CD14-positive monocyte (primary cell): ENCODE results near the gene BEND7. TPM values are rescaled to one million over a fixed set of nuclear protein-coding genes. Genes with fewer than 3 reads are reported as not detected.

Experiments
- DNase-seq, 3 donors: peaks; one replicate each; pipeline ENCODE4 v3.0.0-alpha.2; 2011 to 2022
- H2AFZ ChIP-seq: 2 replicates; pipeline ENCODE4 v1.6.0; 2012; ENCODE audit warnings: mild to moderate bottlenecking, low read depth, low read length, inconsistent platforms; ENCODE audit not compliant: insufficient read depth, poor library complexity, severe bottlenecking
- H3K27ac ChIP-seq, 2 donors: 1 replicate in 1 of 2; 2 replicates in 1 of 2; pipeline ENCODE4 v1.5.1; 2012 to 2013; ENCODE audit warnings: low read length in 2 of 2, control low read depth in 1 of 2, inconsistent platforms in 1 of 2, low read depth in 1 of 2, mild to moderate bottlenecking in 1 of 2
- H3K27me3 ChIP-seq, 2 donors: one replicate each; pipeline versions ENCODE4 v1.6.0 to v1.6.1; 2011 to 2013; ENCODE audit warnings: low read length in 2 of 2; ENCODE audit not compliant: control insufficient read depth in 2 of 2, insufficient read depth in 2 of 2
- H3K36me3 ChIP-seq, 2 donors: replicated peaks in 1 of 2; 1 replicate in 1 of 2; 2 replicates in 1 of 2; pipeline versions ENCODE4 v1.5.1 to v1.6.1; 2012 to 2013; ENCODE audit warnings: low read length in 2 of 2, control low read depth in 1 of 2, inconsistent platforms in 1 of 2, mild to moderate bottlenecking in 1 of 2; ENCODE audit not compliant: insufficient read depth in 2 of 2, control insufficient read depth in 1 of 2
- H3K4me1 ChIP-seq, 2 donors: 1 replicate in 1 of 2; 2 replicates in 1 of 2; pipeline versions ENCODE4 v1.5.1 to v1.6.1; 2012 to 2013; ENCODE audit warnings: low read length in 2 of 2, control low read depth in 1 of 2, inconsistent platforms in 1 of 2, mild to moderate bottlenecking in 1 of 2, moderate library complexity in 1 of 2; ENCODE audit not compliant: insufficient read depth in 2 of 2, control insufficient read depth in 1 of 2
- H3K4me2 ChIP-seq: replicated peaks from 2 replicates; pipeline ENCODE3; 2012; ENCODE audit warnings: low read length, moderate library complexity, mild to moderate bottlenecking; ENCODE audit not compliant: poor library complexity, severe bottlenecking; ENCODE audit errors: extremely low read depth
- H3K4me3 ChIP-seq, 3 experiments: fragments of 200-600 bp in 1 of 3; sonication (generic) in 1 of 3; replicated peaks in 1 of 3; 1 replicate in 2 of 3; 2 replicates in 1 of 3; pipeline ENCODE4 v1.5.1; 2011 to 2013; ENCODE audit warnings: low read length in 3 of 3, mild to moderate bottlenecking in 3 of 3, control low read depth in 2 of 3, low read depth in 2 of 3, inconsistent platforms in 1 of 3, moderate library complexity in 1 of 3
- H3K79me2 ChIP-seq: 2 replicates; pipeline ENCODE4 v1.6.0; 2012; ENCODE audit warnings: mild to moderate bottlenecking, control low read depth, inconsistent platforms, low read length, moderate library complexity; ENCODE audit not compliant: insufficient read depth
- H3K9ac ChIP-seq: 2 replicates; pipeline ENCODE4 v1.6.0; 2017; ENCODE audit warnings: low read length, mild to moderate bottlenecking; ENCODE audit not compliant: insufficient read depth, poor library complexity, severe bottlenecking
- H3K9me3 ChIP-seq, 2 donors: replicated peaks in 1 of 2; 1 replicate in 1 of 2; 2 replicates in 1 of 2; pipeline versions ENCODE4 v1.5.1 to v1.6.1; 2012 to 2013; ENCODE audit warnings: low read length in 2 of 2, control low read depth in 1 of 2; ENCODE audit not compliant: control insufficient read depth in 1 of 2, insufficient read depth in 1 of 2
- H4K20me1 ChIP-seq: 2 replicates; pipeline ENCODE4 v1.6.0; 2012; ENCODE audit warnings: mild to moderate bottlenecking, low read length, control low read depth, moderate library complexity; ENCODE audit not compliant: insufficient read depth
- H3K27ac Mint-ChIP-seq, 7 donors: one replicate each; pipeline ENCODE4 v1.8.0; 2020; ENCODE audit warnings: mild to moderate bottlenecking in 7 of 7, mixed read lengths in 7 of 7, moderate library complexity in 6 of 7, inconsistent platforms in 2 of 7
- H3K27me3 Mint-ChIP-seq, 3 donors: one replicate each; pipeline ENCODE4 v1.8.0; 2021 to 2022; ENCODE audit warnings: low read depth in 3 of 3, mild to moderate bottlenecking in 3 of 3, mixed read lengths in 3 of 3, moderate library complexity in 3 of 3, inconsistent platforms in 1 of 3
- H3K36me3 Mint-ChIP-seq, 2 donors: one replicate each; pipeline ENCODE4 v1.8.0; 2020; ENCODE audit warnings: mixed read lengths in 2 of 2, inconsistent platforms in 1 of 2, mild to moderate bottlenecking in 1 of 2
- H3K4me1 Mint-ChIP-seq: one replicate; pipeline ENCODE4 v1.8.0; 2020; ENCODE audit warnings: mild to moderate bottlenecking, mixed read lengths
- H3K4me3 Mint-ChIP-seq, 2 donors: one replicate each; pipeline ENCODE4 v1.8.0; 2020; ENCODE audit warnings: mild to moderate bottlenecking in 2 of 2, mixed read lengths in 2 of 2, moderate library complexity in 1 of 2
- H3K9me3 Mint-ChIP-seq, 7 donors: one replicate each; pipeline ENCODE4 v1.8.0; 2020 to 2022; ENCODE audit warnings: mixed read lengths in 7 of 7, mild to moderate bottlenecking in 6 of 7, moderate library complexity in 6 of 7, inconsistent platforms in 2 of 7
- WGBS: methylation state at CpG from one replicate; pipeline ENCODE4 v1.1.5; 2013; ENCODE audit warnings: missing lambda C conversion rate; ENCODE audit not compliant: insufficient coverage; 5-methylcytosine and 5-hydroxymethylcytosine counted together
- intact Hi-C, 2 donors: fragments of 100-400 bp; cut with micrococcal nuclease; formaldehyde crosslinking; loops; one replicate each; pipeline versions ENCODE4 v1.15.0 to v1.15.1; 2023
- polyA plus RNA-seq, 3 donors: library from polyadenylated mRNA; depleted of rRNA in 1 of 3; unstranded in 2 of 3; stranded (reverse) in 1 of 3; fragments of 300-500 nt in 2 of 3; fragments of >200 nt in 1 of 3; fragmentation: Illumina TruSeq in 2 of 3; gene quantifications; 1 replicate in 2 of 3; 2 replicates in 1 of 3; pipeline ENCODE4 v1.2.3, GENCODE V29; 2012 to 2021
- small RNA-seq: library from RNA; depleted of rRNA; stranded (forward); fragments of <200 nt; gene quantifications from one replicate; pipeline ENCODE3, GENCODE V24; 2012; ENCODE audit warnings: low read depth; ENCODE audit not compliant: insufficient read length
- TF ChIP-seq, protein P1 (sequence below): fragments of 200-600 bp; IDR thresholded peaks from one replicate; pipeline ENCODE4 v1.8.0; 2022; ENCODE audit warnings: antibody characterized with exemption, mild to moderate bottlenecking

The BEND7 gene
- polyA plus RNA-seq, 3 donors = 0.65 TPM; not detected in 2

DNA sequence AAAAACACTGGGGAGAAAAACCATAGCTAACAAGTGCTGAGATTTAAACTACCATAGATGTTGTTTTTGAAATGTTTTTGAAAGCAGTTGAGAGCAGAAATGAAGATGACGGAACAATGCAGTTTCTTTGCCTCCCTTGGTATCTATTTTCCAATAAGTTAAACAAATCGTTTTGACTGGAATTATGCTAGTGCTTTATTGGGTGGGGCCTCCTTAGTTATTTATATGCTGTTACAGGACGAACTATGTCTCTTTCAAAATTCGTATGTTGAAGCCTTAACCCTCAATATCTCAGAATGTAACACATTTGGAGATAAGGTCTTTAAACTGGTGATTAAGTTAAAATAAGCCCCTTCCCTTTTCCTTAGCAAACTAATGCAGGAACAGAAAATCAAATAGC, 135.2 kb downstream of the BEND7 start:
- Histone ChIP-seq H3K27me3 (no peaks in the 10 kb centered on the region), H3K4me3 (no peak overlapping the region), H3K9ac (no peak overlapping the region), H3K79me2 (no peaks in the 10 kb centered on the region), H3K4me1 (no peaks in the 10 kb centered on the region), H3K27ac (no peak overlapping the region), H3K4me2 (no peak overlapping the region), H4K20me1 (no peaks in the 10 kb centered on the region), H3K9me3 (no peaks in the 10 kb centered on the region), H2AFZ (no peak overlapping the region), H3K36me3 (no peaks in the 10 kb centered on the region)
- Mint-ChIP-seq H3K9me3 (peaks cover 0 to 11% (median 5%) of the 10 kb centered on the region in 7 donors), H3K4me1 (peaks cover 4% of the 10 kb centered on the region), H3K27me3 (peaks cover 2 to 6% (median 4%) of the 10 kb centered on the region in 3 donors), H3K27ac (no peak overlapping the region), H3K36me3 (no peaks in the 10 kb centered on the region), H3K4me3 (no peak overlapping the region)
- TF ChIP-seq, protein P1, sequence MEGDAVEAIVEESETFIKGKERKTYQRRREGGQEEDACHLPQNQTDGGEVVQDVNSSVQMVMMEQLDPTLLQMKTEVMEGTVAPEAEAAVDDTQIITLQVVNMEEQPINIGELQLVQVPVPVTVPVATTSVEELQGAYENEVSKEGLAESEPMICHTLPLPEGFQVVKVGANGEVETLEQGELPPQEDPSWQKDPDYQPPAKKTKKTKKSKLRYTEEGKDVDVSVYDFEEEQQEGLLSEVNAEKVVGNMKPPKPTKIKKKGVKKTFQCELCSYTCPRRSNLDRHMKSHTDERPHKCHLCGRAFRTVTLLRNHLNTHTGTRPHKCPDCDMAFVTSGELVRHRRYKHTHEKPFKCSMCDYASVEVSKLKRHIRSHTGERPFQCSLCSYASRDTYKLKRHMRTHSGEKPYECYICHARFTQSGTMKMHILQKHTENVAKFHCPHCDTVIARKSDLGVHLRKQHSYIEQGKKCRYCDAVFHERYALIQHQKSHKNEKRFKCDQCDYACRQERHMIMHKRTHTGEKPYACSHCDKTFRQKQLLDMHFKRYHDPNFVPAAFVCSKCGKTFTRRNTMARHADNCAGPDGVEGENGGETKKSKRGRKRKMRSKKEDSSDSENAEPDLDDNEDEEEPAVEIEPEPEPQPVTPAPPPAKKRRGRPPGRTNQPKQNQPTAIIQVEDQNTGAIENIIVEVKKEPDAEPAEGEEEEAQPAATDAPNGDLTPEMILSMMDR = no peak
- intact Hi-C loops = no loop called here
- no peak for DNase-seq
- no CpG with 5 or more reads among the region's 4 CpGs for WGBS

DNA sequence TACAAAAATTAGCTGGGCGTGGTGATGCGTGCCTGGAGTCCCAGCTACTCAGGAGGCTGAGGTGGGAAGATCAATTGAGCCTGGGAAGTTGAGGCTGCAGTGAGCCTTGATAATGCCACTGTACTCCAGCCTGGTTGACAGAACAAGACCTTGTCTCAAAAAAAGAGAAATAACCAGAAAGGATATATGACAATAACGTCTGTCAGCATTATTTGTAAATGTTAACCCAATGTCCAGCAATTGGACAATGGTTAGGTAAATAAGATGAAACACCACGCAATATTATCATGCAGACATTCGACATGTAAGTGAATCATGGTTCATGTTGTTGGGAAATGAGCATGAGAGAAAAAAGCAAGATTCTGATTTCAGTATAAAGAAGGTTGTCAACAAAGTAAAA, 136.1 kb downstream of the BEND7 start:
- Histone ChIP-seq H3K9ac (no peak overlapping the region), H3K27ac (no peak overlapping the region), H4K20me1 (no peaks in the 10 kb centered on the region), H3K9me3 (no peaks in the 10 kb centered on the region), H3K4me1 (no peaks in the 10 kb centered on the region), H3K79me2 (no peaks in the 10 kb centered on the region), H3K4me2 (no peak overlapping the region), H3K27me3 (no peaks in the 10 kb centered on the region), H3K4me3 (no peak overlapping the region), H2AFZ (no peak overlapping the region), H3K36me3 (no peaks in the 10 kb centered on the region)
- Mint-ChIP-seq H3K4me3 (no peak overlapping the region), H3K36me3 (no peaks in the 10 kb centered on the region), H3K4me1 (peaks cover 4% of the 10 kb centered on the region), H3K27ac (no peak overlapping the region), H3K27me3 (peaks cover 2 to 5% (median 4%) of the 10 kb centered on the region in 3 donors), H3K9me3 (peaks cover 0 to 11% (median 5%) of the 10 kb centered on the region in 7 donors)
- intact Hi-C loops = no loop called here
- DNase-seq = no peak
- TF ChIP-seq, protein P1 = no peak
- WGBS = 98% methylated on average over 5 of the region's 5 CpGs

Small RNA genes within 50 kb of the gene (small RNA-seq; reads per million reads assigned to genes)
- not detected for gene RF00019

Other genes with a start within 250 kb of the BEND7 start
- gene PHYH, start 228.9 kb downstream of the BEND7 start, polyA plus RNA-seq = 10 to 100 TPM in 2 of 3 donors, 1 to 10 TPM in 1; 5.5 to 19.6 (median 19.5) TPM
- gene SEPHS1, start 180.7 kb downstream of the BEND7 start, polyA plus RNA-seq = 10 to 100 TPM; 11.9 to 16.3 (median 15.1) TPM
- gene PRPF18, start 58.0 kb upstream of the BEND7 start, polyA plus RNA-seq = 10 to 100 TPM; 13.8 to 31.4 (median 26.8) TPM